ENCODE measurements around the gene FLT4.

DNA sequence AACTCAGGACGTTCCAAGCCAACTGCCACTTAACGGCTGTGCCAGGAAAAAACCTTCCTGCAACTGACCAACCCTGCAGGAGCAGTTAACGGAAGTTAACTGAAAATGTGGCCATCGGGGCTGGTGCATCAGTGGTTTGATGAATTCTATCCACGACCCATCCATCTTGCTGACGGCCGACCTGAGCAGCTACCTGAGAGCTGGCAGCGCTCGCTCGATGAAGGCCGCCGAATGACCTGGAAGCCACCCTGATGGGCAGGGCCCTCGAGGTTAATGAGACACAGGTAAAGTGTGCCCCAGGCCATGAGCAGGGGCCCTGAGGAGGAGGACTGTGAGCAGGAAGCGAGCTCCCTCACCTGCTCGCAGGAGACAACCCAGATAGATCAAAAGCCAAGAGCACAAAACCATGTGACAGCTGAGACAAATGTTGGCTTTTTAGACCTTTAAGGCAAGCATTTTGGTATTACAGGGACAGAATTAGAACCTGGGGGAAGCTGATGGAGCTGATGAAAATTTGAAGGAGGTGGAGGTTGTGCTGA is 35.3 kb upstream of the FLT4 start:
- TF ChIP-seq POLR2AphosphoS5 (IDR thresholded peaks at IDR 0.05; ENCODE audit: low read depth) (no peak), EZH2phosphoT487 (IDR thresholded peaks at IDR 0.05; ENCODE audit: unreplicated experiment) (no peak)
- TF ChIP-seq, protein P1, sequence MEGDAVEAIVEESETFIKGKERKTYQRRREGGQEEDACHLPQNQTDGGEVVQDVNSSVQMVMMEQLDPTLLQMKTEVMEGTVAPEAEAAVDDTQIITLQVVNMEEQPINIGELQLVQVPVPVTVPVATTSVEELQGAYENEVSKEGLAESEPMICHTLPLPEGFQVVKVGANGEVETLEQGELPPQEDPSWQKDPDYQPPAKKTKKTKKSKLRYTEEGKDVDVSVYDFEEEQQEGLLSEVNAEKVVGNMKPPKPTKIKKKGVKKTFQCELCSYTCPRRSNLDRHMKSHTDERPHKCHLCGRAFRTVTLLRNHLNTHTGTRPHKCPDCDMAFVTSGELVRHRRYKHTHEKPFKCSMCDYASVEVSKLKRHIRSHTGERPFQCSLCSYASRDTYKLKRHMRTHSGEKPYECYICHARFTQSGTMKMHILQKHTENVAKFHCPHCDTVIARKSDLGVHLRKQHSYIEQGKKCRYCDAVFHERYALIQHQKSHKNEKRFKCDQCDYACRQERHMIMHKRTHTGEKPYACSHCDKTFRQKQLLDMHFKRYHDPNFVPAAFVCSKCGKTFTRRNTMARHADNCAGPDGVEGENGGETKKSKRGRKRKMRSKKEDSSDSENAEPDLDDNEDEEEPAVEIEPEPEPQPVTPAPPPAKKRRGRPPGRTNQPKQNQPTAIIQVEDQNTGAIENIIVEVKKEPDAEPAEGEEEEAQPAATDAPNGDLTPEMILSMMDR (conservative IDR thresholded peaks at IDR 0.05; ENCODE audit: low read depth in 2 of 2): no peak
